DOHH2 (cell line): Measurements from ENCODE around the gene HEBP2.

ENCODE experiments used
- CTCF ChIP-seq: fragments of 200-600 bp; sonication (generic); IDR thresholded peaks from one replicate; pipeline ENCODE4 v1.5.1; 2014; ENCODE audit warnings: antibody characterized with exemption, mild to moderate bottlenecking, low read depth, low read length; ENCODE audit not compliant: poor library complexity, severe bottlenecking
- EZH2phosphoT487 ChIP-seq: fragments of 200-600 bp; sonication (generic); IDR thresholded peaks from 2 replicates; pipeline ENCODE4 v1.6.1; 2017; ENCODE audit warnings: borderline replicate concordance, mild to moderate bottlenecking, antibody characterized with exemption, low read length, moderate library complexity, mixed read lengths

- TF ChIP-seq CTCF: peak; percentile 52
- TF ChIP-seq EZH2phosphoT487: no peak
Measured at GRCh38 chr6:138403324-138403800, 661 bp upstream of the HEBP2 start.
